ENCODE results near the gene PERP.
"Not testable (repeated sequence)": the region's sequence is repeated elsewhere in the genome, so short reads cannot be mapped to it uniquely, and the experiment has no call there.

Gene PERP

DNA sequence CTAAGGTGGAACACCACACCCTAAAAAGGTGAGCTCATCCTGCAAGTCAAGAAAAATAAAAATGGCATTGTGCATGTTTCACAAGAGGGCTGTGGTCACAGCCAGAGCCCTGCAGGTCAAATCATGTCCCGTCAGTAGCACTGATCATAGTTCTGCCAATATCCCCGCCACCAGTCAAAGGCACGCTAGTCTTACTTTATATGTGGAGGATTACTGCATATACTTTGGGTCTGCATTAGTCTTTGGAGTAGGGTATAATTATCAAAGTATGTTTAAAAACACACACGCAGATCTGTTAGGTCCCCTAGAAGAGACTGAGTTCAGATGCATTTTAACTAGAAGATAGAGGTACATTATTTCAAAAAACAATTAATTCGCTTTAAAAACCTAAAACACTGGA lies 1.8 kb downstream of the PERP start:
- no peak for DNase-seq (ENCODE audit: low spot score)

- no peak for DNase-seq (ENCODE audit: low spot score)
These were observed 2.5 kb downstream of the PERP start for GRCh38 chr6:138104618-138105213.

DNA sequence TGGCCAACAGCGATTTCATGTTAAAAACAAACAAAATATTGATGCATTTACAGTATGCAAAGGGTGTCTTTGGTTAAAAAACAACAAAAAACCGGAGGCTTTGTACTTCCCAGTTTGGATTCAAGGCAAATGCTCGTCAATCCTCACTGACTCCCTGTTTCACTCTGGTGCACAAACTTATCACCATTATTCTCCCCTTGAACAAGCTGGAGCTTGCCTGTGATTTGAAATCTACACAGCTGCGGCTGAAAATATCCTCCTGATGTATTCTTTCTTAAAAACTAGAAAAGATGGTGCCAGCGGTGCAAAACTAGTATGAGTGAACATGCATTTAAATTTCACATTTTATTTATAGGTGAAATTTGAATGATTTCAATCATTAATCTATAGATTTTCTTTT lies 3.3 kb downstream of the PERP start:
- DNase-seq (ENCODE audit: low spot score) = no peak

DNA sequence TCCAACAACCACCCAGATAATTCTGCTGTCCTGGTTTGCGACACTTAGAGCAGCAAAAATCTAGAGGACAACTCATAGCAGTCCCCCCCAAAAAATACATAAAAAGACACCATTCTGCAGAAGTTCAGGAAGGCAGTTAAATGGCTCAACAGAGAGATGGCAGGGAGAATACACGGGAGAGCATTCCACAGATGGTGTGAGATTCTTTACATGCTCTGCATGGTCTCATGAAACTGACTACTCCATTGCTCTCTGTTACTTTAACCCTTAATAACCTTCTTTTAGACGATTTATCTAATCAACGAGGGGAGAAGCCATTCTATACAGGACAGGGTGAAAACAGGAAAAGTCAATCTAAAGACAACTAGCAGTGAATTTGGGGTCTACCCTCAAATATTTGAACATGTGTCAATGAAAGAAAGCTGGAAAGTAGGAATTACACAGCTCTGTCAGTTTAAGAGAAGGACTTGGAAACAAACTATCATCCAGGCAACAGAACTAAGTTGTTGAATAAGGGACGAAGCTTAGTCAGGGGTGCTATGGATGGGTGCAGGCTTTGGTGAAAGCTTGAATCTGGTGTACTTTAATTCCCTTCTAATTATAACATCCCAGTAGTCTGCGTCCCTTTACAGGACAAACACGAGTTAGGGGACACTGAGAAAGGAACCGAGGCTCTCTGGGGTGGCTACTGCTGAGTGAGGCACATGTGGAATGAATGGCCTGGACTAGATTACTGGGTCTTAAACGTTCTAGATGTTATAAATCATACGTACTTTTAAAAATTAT lies 5.1 kb downstream of the PERP start:
- DNase-seq (ENCODE audit: low spot score) = no peak

DNA sequence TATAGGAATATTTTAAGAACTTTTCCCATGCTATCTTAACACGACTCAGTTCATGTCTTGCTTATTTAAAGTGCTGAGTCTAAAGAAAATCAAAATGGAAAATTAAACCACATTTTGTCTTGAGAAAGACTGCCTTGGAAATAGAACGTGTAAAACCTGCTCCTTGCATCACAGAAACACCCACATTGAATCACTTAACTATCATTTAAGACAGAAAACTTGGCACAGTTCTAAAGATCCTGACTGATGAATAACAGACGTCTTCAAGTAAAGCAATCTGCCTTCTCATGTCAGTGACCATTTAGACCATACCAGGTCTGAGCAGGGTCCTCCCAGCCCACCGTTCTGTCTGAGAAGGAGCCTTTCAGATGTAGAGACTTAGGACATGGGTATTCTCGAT lies 7.4 kb downstream of the PERP start:
- DNase-seq (ENCODE audit: low spot score) = no peak

DNA sequence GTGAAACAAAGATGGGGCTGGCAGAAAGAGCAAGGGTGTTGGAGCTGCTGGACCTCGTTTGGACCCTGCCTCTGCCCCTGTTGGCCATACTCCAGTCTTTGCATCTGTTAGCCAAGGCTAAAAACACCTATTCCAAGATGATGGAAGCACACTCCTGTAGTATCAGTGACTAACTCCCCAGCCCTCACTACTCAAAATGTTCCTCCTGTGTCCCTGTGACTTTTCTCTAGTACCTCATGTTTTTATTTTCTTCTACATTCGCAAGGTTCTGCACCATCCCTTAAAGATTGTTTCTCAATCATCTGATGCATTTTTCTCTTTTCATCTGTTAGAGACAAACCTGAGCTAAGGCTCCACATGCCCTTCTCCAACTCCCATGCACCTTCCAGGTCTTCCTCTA lies 8.9 kb downstream of the PERP start:
- no peak for DNase-seq (ENCODE audit: low spot score)

- no peak for DNase-seq (ENCODE audit: low spot score)
These were observed 13.0 kb downstream of the PERP start for GRCh38 chr6:138094260-138094659.

- DNase-seq (ENCODE audit: low spot score) = no peak
These were observed 13.6 kb downstream of the PERP start for GRCh38 chr6:138093632-138094031.

- no peak for DNase-seq (ENCODE audit: low spot score)
These were observed 14.5 kb downstream of the PERP start for GRCh38 chr6:138092686-138093085.

- DNase-seq (ENCODE audit: low spot score) = no peak
These were observed 17.9 kb downstream of the PERP start for GRCh38 chr6:138089325-138089724.

DNA sequence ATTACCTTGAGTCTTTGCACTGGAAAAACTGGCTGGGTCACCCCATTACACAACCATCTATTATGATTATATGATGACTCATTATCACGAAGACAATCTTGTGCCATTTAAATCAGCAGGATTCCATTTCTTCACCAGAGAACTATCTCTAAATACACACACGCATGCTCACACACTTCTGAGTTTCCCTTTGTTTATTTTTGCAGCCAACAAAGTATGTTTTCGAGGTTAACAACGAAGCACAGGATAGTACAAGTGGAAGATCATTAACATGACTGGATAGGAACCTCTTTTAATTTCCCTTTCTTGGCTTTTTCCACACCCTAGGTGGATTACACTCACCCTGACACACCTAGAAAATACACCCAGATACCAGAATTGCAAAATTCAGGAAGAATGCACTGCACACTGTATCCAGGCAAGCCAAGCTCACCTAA lies 18.9 kb downstream of the PERP start:
- no peak for DNase-seq (ENCODE audit: low spot score)

- no peak for DNase-seq (ENCODE audit: low spot score)
These were observed 19.5 kb downstream of the PERP start for GRCh38 chr6:138087593-138088325.

GRCh38 chr6:138086573-138087196 lies 20.5 kb downstream of the PERP start:
- no peak for DNase-seq (ENCODE audit: low spot score)

DNA sequence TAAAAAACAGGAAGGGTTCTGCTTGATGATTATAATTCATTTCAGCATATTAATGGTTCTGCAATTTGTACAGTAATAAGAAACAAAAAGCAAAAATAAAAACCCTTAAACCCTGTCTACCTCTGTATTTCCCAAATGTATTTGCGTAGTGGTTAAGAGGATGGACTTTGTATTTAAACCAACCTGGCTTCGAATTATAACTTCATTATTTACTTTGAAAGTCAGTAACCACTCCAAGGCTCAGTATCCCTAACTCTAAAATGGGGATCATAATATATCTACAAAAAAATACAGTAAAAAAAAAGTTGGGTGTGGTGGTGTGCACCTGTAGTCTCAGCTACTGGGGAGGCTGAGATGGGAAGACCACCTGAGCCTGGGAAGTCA lies 21.4 kb downstream of the PERP start:
- DNase-seq (ENCODE audit: low spot score) = no peak

GRCh38 chr6:138084904-138085838 lies 22.0 kb downstream of the PERP start:
- no peak for DNase-seq (ENCODE audit: low spot score)

GRCh38 chr6:138082232-138082631 lies 25.0 kb downstream of the PERP start:
- no peak for DNase-seq (ENCODE audit: low spot score)

GRCh38 chr6:138079556-138079955 lies 27.7 kb downstream of the PERP start:
- DNase-seq (ENCODE audit: low spot score) = not testable (repeated sequence)

GRCh38 chr6:138078491-138078890 lies 28.7 kb downstream of the PERP start:
- DNase-seq (ENCODE audit: low spot score) = no peak

- no peak for DNase-seq (ENCODE audit: low spot score)
These were observed 34.0 kb downstream of the PERP start for GRCh38 chr6:138073264-138073663.

DNA sequence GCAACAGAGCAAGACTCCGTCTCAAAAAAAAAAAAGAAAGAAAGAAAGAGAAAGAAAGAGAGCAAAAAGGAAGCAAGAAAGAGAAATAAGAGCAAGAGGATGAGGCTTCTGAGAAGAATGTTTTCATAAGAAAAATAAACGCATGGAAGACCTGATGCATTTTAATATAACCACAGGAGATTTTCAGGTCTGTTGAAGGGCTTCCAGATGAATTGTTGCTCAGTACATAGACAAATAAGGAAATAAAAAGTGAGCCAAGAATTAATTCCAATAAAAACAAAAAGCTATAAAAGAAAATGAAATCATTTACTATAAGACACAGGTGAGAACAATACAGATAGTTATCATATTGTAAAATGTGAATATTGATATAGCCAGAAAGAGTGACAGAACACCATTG lies 43.5 kb downstream of the PERP start:
- no peak for DNase-seq (ENCODE audit: low spot score)

DNA sequence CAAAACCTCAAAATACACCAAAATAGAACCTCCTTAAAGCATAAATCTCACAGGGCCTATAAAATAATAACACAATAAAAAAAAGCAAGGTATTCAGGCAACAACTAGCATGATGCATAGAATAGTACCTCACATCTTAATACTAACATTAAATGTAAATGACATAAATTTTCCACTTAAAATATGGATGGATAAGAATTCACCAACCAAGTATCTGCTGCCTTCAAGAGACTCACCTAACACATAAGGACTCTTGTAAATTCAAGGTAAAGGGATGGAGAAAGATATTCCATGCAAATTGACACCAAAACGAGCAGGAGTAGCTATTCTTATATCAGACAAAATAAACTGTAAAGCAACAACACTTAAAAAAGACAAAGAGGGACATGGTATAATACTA lies 52.2 kb downstream of the PERP start:
- DNase-seq (ENCODE audit: low spot score) = no peak

DNA sequence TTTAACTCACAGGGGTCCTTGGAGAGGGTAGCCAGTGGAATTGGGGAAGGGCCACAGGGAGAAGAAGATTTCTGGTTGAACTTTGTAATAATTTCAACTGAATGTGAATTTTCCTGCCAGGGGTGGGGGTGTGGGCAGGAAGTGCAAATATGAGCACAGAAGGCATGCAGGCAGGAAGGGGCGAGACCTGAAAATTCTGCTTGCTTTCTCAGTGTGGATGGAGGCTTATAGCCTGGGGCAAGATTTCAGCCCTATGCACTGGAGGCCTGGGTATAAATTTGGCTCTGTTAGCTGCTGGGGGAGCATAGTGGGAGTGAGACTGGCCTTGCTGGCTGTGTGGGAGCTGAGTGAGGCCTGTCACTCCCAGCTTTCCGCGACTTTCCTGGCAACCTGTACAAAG lies 54.4 kb downstream of the PERP start:
- DNase-seq (ENCODE audit: low spot score) = no peak
